Measurements from ENCODE around the gene SLC6A12.
"Not testable (repeated sequence)": the region's sequence is repeated elsewhere in the genome, so short reads cannot be mapped to it uniquely, and the experiment has no call there.

Gene SLC6A12

DNA sequence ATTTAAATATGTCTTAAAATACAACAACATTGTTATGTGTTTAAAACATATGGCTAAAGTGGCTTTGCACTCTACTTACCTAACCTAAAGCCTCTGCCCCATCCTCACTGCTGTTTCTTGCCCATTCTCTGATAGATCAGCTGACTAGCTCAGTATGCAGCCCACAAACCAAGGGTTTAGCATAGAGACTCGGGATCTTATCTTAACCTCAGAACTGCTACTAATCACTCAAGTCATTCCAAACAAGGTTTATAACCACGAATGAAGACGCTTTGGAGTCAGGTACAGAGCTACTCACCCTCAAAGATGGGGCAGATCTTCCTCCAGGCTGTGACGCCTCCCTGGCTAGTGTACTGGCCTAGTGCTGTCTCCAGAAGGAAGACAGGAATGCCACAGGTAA is 29.4 kb upstream of the SLC6A12 start:
- Histone ChIP-seq H3K9ac (ENCODE audit: low read length) (no peak overlapping the region), H3K4me3 (ENCODE audit: low read length) (no peak overlapping the region), H3K27me3 (ENCODE audit: control insufficient read depth, insufficient read depth, low read length) (no peaks in the 10 kb centered on the region), H3K36me3 (ENCODE audit: control insufficient read depth, insufficient read depth, low read length) (no peaks in the 10 kb centered on the region), H3K4me1 (ENCODE audit: control insufficient read depth, insufficient read depth, low read length) (no peaks in the 10 kb centered on the region), H3K9me3 (ENCODE audit: control insufficient read depth, low read length) (no peaks in the 10 kb centered on the region)

DNA sequence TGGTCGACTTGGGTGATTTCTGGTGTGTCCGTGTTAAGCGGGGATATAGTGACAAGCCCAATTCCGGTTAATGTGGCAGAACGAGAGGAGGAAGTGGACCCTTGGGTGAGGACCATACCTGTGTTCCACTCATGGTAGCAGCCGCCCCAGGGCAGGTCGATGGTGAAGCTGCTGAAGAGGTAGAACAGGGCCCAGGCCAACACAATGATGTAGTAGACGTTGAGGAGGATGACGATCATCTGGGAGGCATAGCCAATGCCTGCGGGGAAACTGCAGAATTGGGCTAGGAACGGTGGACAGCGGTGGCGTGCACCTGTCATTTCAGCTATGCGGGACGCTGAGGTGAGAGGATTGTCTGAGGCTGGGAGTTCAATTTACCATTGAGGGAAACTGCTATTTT is 28.5 kb upstream of the SLC6A12 start:
- Histone ChIP-seq H3K27me3 (ENCODE audit: control insufficient read depth, insufficient read depth, low read length) (no peaks in the 10 kb centered on the region), H3K4me1 (ENCODE audit: control insufficient read depth, insufficient read depth, low read length) (peaks cover 5% of the 10 kb centered on the region), H3K9me3 (ENCODE audit: control insufficient read depth, low read length) (no peaks in the 10 kb centered on the region), H3K9ac (ENCODE audit: low read length) (no peak overlapping the region), H3K36me3 (ENCODE audit: control insufficient read depth, insufficient read depth, low read length) (no peaks in the 10 kb centered on the region), H3K4me3 (ENCODE audit: low read length) (no peak overlapping the region)

DNA sequence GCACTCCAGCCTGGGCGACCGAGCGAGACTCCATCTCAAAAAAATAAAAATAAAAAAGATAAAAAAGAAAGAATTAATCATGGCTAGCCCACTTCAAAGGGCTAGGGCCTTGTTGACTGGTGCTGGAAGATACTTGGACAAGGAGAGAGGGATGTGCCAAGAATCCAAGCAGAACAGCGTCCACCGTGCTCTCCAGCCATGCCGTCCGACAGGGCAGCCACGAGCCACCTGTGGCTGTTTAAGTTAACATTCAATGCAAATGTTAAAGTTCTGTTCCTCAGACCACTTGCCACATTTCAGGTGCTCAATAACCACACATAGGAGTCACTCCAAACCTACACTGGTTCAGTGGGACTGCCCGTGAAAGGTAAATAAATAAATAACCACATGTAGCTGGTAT is 27.3 kb upstream of the SLC6A12 start:
- Histone ChIP-seq H3K36me3 (ENCODE audit: control insufficient read depth, insufficient read depth, low read length) (no peaks in the 10 kb centered on the region), H3K9ac (ENCODE audit: low read length) (no peak overlapping the region), H3K9me3 (ENCODE audit: control insufficient read depth, low read length) (no peaks in the 10 kb centered on the region), H3K4me1 (ENCODE audit: control insufficient read depth, insufficient read depth, low read length) (peaks cover 9% of the 10 kb centered on the region), H3K4me3 (ENCODE audit: low read length) (no peak overlapping the region), H3K27me3 (ENCODE audit: control insufficient read depth, insufficient read depth, low read length) (no peaks in the 10 kb centered on the region)

DNA sequence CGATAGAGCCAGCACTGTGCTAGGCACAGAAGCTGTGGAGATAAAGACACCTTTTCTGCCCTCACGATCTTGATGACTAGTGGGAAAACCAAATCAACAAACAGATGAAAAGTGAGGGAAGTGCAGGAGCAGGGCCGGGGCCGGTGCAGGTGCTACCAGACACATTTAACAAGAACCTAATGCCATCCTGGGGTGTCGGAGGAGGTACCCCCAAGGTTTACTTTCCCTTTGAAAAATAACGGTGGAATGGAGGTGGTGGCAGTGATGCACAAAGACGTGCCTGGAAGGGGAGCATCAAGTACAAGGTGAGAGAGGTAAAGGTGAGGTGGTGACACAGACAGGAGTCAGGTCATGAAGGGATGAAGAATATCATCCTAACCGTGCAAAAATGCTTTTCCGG is 26.6 kb upstream of the SLC6A12 start:
- Histone ChIP-seq H3K9me3 (ENCODE audit: control insufficient read depth, low read length) (no peaks in the 10 kb centered on the region), H3K36me3 (ENCODE audit: control insufficient read depth, insufficient read depth, low read length) (no peaks in the 10 kb centered on the region), H3K27me3 (ENCODE audit: control insufficient read depth, insufficient read depth, low read length) (no peaks in the 10 kb centered on the region), H3K4me3 (ENCODE audit: low read length) (no peak overlapping the region), H3K9ac (ENCODE audit: low read length) (no peak overlapping the region), H3K4me1 (ENCODE audit: control insufficient read depth, insufficient read depth, low read length) (peaks cover 9% of the 10 kb centered on the region)

DNA sequence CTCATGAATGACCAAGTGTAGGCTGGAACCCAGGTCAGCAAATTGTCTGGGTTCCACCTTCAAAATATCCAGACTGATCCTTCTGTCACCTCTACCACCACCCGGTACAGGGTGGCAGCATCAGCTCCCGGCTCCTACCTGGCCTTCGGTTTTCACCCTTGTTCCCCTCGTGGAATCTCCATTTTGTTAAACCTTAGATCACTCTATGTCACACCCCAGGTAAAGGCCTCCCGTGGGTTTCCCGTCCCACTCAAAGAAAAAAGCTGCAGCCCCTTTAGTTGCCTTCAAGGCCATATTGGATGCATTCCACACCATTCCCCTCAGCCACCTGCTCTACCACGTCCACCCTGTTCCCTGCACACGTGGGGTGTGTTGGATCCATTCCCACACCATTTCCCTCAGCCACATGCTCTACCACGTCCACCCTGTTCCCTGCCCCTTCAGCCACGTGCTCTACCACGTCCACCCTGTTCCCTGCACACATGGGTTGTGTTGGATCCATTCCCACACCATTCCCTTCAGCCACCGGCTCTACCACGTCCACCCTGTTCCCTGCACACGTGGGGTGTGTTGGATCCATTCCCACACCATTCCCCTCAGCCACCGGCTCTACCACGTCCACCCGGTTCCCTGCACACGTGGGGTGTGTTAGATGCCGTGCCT is 24.9 kb upstream of the SLC6A12 start:
- Histone ChIP-seq H3K4me1 (ENCODE audit: control insufficient read depth, insufficient read depth, low read length) (peaks cover 9% of the 10 kb centered on the region), H3K27me3 (ENCODE audit: control insufficient read depth, insufficient read depth, low read length) (no peaks in the 10 kb centered on the region), H3K9ac (ENCODE audit: low read length) (no peak overlapping the region), H3K9me3 (ENCODE audit: control insufficient read depth, low read length) (no peaks in the 10 kb centered on the region), H3K36me3 (ENCODE audit: control insufficient read depth, insufficient read depth, low read length) (no peaks in the 10 kb centered on the region), H3K4me3 (ENCODE audit: low read length) (no peak overlapping the region)

DNA sequence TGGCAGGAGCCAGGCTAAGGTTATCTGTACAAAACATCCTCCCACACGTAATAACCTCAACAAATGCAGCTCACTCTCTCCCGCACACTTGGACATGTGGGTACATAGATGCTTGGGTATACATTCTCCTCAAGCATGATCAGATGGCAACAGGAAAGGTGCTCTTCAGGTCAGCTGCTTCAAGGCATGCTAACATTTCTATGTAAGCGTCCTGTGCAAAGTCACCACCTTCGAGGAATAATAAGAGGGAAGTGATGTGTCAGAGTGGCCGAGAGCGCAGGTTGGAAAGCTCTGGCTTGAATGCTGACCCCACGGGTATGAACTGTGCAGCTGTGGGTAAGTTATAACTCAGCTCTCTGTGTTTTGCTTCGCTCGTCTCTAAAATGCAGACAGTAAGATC is 24.2 kb upstream of the SLC6A12 start:
- Histone ChIP-seq H3K9me3 (ENCODE audit: control insufficient read depth, low read length) (no peaks in the 10 kb centered on the region), H3K36me3 (ENCODE audit: control insufficient read depth, insufficient read depth, low read length) (no peaks in the 10 kb centered on the region), H3K27me3 (ENCODE audit: control insufficient read depth, insufficient read depth, low read length) (no peaks in the 10 kb centered on the region), H3K4me1 (ENCODE audit: control insufficient read depth, insufficient read depth, low read length) (peaks cover 9% of the 10 kb centered on the region), H3K9ac (ENCODE audit: low read length) (no peak overlapping the region), H3K4me3 (ENCODE audit: low read length) (no peak overlapping the region)

DNA sequence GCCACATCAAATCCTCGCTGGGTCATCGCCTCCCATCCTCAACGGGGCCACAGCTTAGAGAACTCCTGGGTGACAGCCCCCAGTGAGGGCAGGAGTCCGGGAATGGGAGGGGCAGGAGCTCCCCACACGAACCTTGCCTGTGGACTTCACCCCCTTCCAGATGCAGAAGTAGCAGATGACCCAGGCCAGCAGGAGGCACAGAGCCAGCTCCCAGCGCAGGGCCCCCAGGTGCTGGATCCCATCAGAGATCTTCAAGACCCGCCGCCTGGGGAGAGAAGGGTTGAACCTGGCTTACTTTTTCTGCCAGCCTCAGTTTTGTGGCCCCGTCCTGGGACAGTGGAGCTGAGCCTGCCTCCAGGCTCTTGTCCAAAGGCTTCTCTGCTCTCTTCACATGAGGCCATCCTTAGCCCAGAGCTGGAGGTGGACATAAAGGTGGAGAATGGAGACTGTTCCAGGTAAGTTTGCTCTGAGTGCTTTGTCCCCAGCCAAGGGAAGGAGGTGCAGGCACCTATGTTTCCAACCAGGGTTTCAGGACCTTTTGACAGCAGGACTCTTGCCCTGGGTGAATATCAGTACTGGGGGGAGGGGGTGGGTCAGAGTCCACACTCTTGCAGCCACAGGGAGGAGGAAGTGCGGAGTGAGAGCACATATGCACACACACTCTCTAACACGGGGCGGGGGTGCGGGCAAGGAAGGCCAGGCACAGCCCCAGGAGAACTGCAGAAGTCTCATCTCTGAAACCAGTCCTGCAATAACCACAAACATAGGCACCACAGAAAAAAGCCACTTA is 23.3 kb upstream of the SLC6A12 start:
- no peaks in the 10 kb centered on the region for H3K9me3 ChIP-seq (ENCODE audit: control insufficient read depth, low read length)
- H3K9ac ChIP-seq (ENCODE audit: low read length), result no peak overlapping the region
- H3K27me3 ChIP-seq (ENCODE audit: control insufficient read depth, insufficient read depth, low read length), result no peaks in the 10 kb centered on the region
- H3K36me3 ChIP-seq (ENCODE audit: control insufficient read depth, insufficient read depth, low read length), result no peaks in the 10 kb centered on the region
- peaks cover 9% of the 10 kb centered on the region for H3K4me1 ChIP-seq (ENCODE audit: control insufficient read depth, insufficient read depth, low read length)
- no peak overlapping the region for H3K4me3 ChIP-seq (ENCODE audit: low read length)

DNA sequence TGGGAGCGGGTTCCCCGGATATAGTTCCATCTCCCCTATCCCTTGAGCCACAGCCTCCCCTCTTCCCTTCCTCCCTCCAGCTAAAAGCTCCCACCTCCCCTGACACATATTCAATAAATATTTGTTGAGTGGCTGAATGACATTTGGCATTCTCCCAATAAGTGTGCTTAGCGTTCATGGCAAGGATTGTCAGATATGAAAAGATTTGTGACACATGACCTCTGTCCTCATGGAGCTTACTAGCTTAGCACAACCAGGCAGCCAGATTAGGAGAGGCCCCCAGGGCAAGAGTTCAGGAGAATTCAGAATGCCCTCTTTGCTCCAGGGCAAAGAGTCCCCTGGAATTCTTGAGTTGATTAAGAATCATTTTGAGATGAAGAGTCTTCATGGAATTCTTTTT is 22.5 kb upstream of the SLC6A12 start:
- Histone ChIP-seq H3K9ac (ENCODE audit: low read length) (no peak overlapping the region), H3K4me3 (ENCODE audit: low read length) (no peak overlapping the region), H3K27me3 (ENCODE audit: control insufficient read depth, insufficient read depth, low read length) (no peaks in the 10 kb centered on the region), H3K4me1 (ENCODE audit: control insufficient read depth, insufficient read depth, low read length) (peaks cover 9% of the 10 kb centered on the region), H3K9me3 (ENCODE audit: control insufficient read depth, low read length) (no peaks in the 10 kb centered on the region), H3K36me3 (ENCODE audit: control insufficient read depth, insufficient read depth, low read length) (no peaks in the 10 kb centered on the region)

DNA sequence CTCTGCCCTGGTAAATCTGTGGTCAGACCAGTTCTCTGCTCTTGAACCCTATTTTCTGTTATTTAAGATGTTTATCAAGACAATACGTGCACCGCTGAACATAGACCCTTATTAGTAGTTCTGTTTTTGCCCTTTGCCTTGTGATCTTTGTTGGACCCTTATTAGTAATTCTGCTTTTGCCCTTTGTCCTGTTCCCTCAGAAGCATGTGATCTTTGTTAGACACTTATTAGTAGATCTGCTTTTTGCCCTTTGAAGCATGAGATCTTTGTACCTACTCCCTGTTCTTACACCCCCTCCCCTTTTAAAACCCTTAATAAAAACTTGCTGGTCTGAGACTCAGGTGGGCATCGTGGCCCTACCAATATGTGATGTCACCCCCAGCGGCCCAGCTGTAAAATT is 22.0 kb upstream of the SLC6A12 start:
- not testable (repeated sequence) for H3K36me3 ChIP-seq (ENCODE audit: control insufficient read depth, insufficient read depth, low read length); H3K27me3 ChIP-seq (ENCODE audit: control insufficient read depth, insufficient read depth, low read length); H3K9ac ChIP-seq (ENCODE audit: low read length); H3K4me1 ChIP-seq (ENCODE audit: control insufficient read depth, insufficient read depth, low read length); H3K9me3 ChIP-seq (ENCODE audit: control insufficient read depth, low read length); H3K4me3 ChIP-seq (ENCODE audit: low read length)

DNA sequence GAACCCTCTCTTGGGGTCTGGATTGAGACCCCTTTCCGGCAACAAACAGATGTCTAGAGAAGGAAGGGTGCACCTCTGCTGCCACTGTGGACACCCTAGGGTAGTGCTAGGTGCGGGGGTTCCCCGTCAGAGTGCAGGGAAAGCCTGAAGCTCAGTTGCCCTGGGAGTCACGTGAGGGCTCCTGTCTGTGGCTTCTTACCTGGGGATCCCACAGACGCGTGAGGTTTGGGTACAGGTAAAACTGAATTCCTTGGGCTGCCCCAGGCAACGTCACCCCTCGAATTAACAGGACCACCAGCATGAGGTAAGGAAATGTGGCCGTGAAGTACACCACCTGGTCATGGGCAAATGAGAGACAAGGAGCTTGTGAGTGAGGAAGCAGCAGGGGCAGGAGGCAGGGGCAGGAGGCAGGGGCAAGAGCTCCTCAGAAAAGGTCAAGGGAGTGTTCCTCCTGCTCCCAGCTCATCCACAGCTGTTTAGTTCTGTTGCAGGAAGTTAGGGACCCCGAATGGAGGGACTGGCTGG is 21.0 kb upstream of the SLC6A12 start:
- peaks cover 9% of the 10 kb centered on the region for H3K4me1 ChIP-seq (ENCODE audit: control insufficient read depth, insufficient read depth, low read length)
- no peak overlapping the region for H3K9ac ChIP-seq (ENCODE audit: low read length)
- no peak overlapping the region for H3K4me3 ChIP-seq (ENCODE audit: low read length)
- H3K36me3 ChIP-seq (ENCODE audit: control insufficient read depth, insufficient read depth, low read length), result no peaks in the 10 kb centered on the region
- H3K27me3 ChIP-seq (ENCODE audit: control insufficient read depth, insufficient read depth, low read length), result no peaks in the 10 kb centered on the region
- H3K9me3 ChIP-seq (ENCODE audit: control insufficient read depth, low read length), result no peaks in the 10 kb centered on the region

DNA sequence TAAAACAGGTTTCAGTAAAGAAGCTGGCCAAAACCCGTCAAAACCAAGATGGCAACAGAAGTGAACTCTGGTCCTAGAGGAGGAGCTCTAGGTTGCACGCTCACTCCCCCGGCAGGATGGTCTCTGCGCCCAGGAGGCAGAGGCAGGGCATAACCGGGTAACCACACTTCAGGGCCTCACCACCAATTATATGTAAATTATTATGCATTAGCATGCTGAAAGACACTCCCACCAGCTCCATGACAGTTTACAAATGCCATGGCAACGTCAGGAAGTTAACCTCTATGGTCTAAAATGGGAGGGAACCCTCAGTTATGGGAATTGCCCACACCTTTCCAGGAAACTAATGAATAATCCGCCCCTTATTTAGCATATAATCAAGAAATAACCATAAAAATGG is 20.1 kb upstream of the SLC6A12 start:
- Histone ChIP-seq H3K9me3 (ENCODE audit: control insufficient read depth, low read length) (no peaks in the 10 kb centered on the region), H3K27me3 (ENCODE audit: control insufficient read depth, insufficient read depth, low read length) (no peaks in the 10 kb centered on the region), H3K9ac (ENCODE audit: low read length) (no peak overlapping the region), H3K4me3 (ENCODE audit: low read length) (no peak overlapping the region), H3K36me3 (ENCODE audit: control insufficient read depth, insufficient read depth, low read length) (no peaks in the 10 kb centered on the region), H3K4me1 (ENCODE audit: control insufficient read depth, insufficient read depth, low read length) (peaks cover 9% of the 10 kb centered on the region)

DNA sequence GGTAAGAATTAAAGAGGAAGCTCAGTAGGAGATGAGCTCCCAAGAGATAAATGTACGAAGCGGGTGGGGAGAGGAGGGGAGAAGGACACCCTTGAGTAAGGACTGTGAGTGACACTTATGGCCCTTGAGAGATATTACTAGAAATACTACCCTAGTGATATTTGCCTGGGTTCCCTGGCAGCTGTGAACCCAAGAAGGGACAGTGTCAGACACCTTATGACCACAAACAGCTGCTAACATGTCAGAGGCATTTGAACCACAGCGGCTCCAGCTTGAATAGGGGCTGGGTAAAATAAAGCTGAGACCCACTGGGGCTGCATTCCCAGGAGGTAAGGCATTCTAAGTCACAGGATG is 19.6 kb upstream of the SLC6A12 start:
- H3K9ac ChIP-seq (ENCODE audit: low read length), result no peak overlapping the region
- H3K27me3 ChIP-seq (ENCODE audit: control insufficient read depth, insufficient read depth, low read length), result no peaks in the 10 kb centered on the region
- H3K9me3 ChIP-seq (ENCODE audit: control insufficient read depth, low read length), result no peaks in the 10 kb centered on the region

More for the DNA sequence above, 19.6 kb upstream of the SLC6A12 start:
- no peaks in the 10 kb centered on the region for H3K36me3 ChIP-seq (ENCODE audit: control insufficient read depth, insufficient read depth, low read length)
- H3K4me3 ChIP-seq (ENCODE audit: low read length), result no peak overlapping the region
- H3K4me1 ChIP-seq (ENCODE audit: control insufficient read depth, insufficient read depth, low read length), result peaks cover 9% of the 10 kb centered on the region
